H9 (cell line): Measurements from ENCODE around the gene MPG. TPM values are rescaled to one million over a fixed set of nuclear protein-coding genes. Genes with fewer than 3 reads are reported as not detected.
A peak's percentile ranks its signal among the peaks of the same experiment; 100 is the strongest.

Experiments used
- DNase-seq: peaks from one replicate; pipeline ENCODE4 v3.0.0-alpha.2; 2017
- H2AFZ ChIP-seq: one replicate; pipeline ENCODE4 v1.6.1; 2013; ENCODE audit warnings: mild to moderate bottlenecking, low read length, control low read depth, moderate library complexity
- H2AK5ac ChIP-seq: 2 replicates; pipeline ENCODE4 v1.6.1; 2013; ENCODE audit warnings: low read length, control low read depth, mixed read lengths; ENCODE audit not compliant: insufficient read length
- H2BK120ac ChIP-seq: one replicate; pipeline ENCODE4 v1.6.1; 2013; ENCODE audit warnings: low read depth, mild to moderate bottlenecking, low read length, control low read depth, inconsistent platforms; ENCODE audit not compliant: poor library complexity, severe bottlenecking
- H2BK12ac ChIP-seq: 2 replicates; pipeline ENCODE4 v1.6.1; 2013; ENCODE audit warnings: low read length, control low read depth, mixed read lengths, low read depth; ENCODE audit not compliant: insufficient read length
- H2BK15ac ChIP-seq: 2 replicates; pipeline ENCODE4 v1.6.1; 2013; ENCODE audit warnings: low read depth, low read length, control low read depth
- H2BK20ac ChIP-seq: one replicate; pipeline ENCODE4 v1.6.1; 2013; ENCODE audit warnings: low read depth, mild to moderate bottlenecking, low read length, control low read depth, inconsistent platforms; ENCODE audit not compliant: poor library complexity, severe bottlenecking
- H2BK5ac ChIP-seq: 2 replicates; pipeline ENCODE4 v1.6.1; 2013; ENCODE audit warnings: low read length, control low read depth, mixed read lengths; ENCODE audit not compliant: insufficient read length
- H3K14ac ChIP-seq: 2 replicates; pipeline ENCODE4 v1.6.1; 2013; ENCODE audit warnings: low read length, control low read depth; ENCODE audit not compliant: insufficient read depth
- H3K18ac ChIP-seq: 2 replicates; pipeline ENCODE4 v1.6.1; 2013; ENCODE audit warnings: low read depth, mild to moderate bottlenecking, mixed read lengths, low read length, control low read depth; ENCODE audit not compliant: insufficient read length
- H3K23ac ChIP-seq: 2 replicates; pipeline ENCODE4 v1.6.1; 2013; ENCODE audit warnings: low read length, control low read depth, mixed read lengths, low read depth; ENCODE audit not compliant: insufficient read length
- H3K23me2 ChIP-seq: 2 replicates; pipeline ENCODE4 v1.6.1; 2013; ENCODE audit warnings: low read depth, mild to moderate bottlenecking, mixed read lengths, low read length, control low read depth; ENCODE audit not compliant: insufficient read length, poor library complexity, severe bottlenecking
- H3K27ac ChIP-seq: 2 replicates; pipeline ENCODE4 v1.5.1; 2013; ENCODE audit warnings: low read length, control low read depth, mixed read lengths, low read depth; ENCODE audit not compliant: insufficient read length
- H3K27me3 ChIP-seq: 2 replicates; pipeline ENCODE4 v1.6.1; 2013; ENCODE audit warnings: low read length, control low read depth, inconsistent platforms; ENCODE audit not compliant: insufficient read depth
- H3K4ac ChIP-seq: 2 replicates; pipeline ENCODE4 v1.6.1; 2013; ENCODE audit warnings: low read depth, mild to moderate bottlenecking, control low read depth, inconsistent platforms, low read length, moderate library complexity
- H3K4me1 ChIP-seq: 2 replicates; pipeline ENCODE4 v1.6.1; 2013; ENCODE audit warnings: low read length, control low read depth, inconsistent platforms; ENCODE audit not compliant: insufficient read depth
- H3K4me2 ChIP-seq: 2 replicates; pipeline ENCODE4 v1.6.1; 2013; ENCODE audit warnings: low read length, control low read depth, mixed read lengths; ENCODE audit not compliant: insufficient read length, insufficient read depth
- H3K56ac ChIP-seq: 2 replicates; pipeline ENCODE4 v1.6.1; 2013; ENCODE audit warnings: low read depth, mild to moderate bottlenecking, mixed read lengths, low read length, control low read depth; ENCODE audit not compliant: insufficient read length
- H3K79me1 ChIP-seq: 2 replicates; pipeline ENCODE4 v1.6.1; 2013; ENCODE audit warnings: low read depth, mild to moderate bottlenecking, moderate library complexity, low read length, control low read depth, inconsistent platforms; ENCODE audit not compliant: insufficient read depth, poor library complexity, severe bottlenecking
- H3K79me2 ChIP-seq: 2 replicates; pipeline ENCODE4 v1.6.1; 2013; ENCODE audit warnings: low read length, control low read depth, inconsistent platforms; ENCODE audit not compliant: insufficient read depth
- H3K9ac ChIP-seq: 2 replicates; pipeline ENCODE4 v1.6.1; 2013; ENCODE audit warnings: low read length, control low read depth, mixed read lengths; ENCODE audit not compliant: insufficient read length; ENCODE audit errors: extremely low read depth
- H3K9me3 ChIP-seq: one replicate; pipeline ENCODE4 v1.6.1; 2013; ENCODE audit warnings: low read depth, low read length, inconsistent platforms; ENCODE audit not compliant: control insufficient read depth
- H3T11ph ChIP-seq: one replicate; pipeline ENCODE4 v1.6.1; 2013; ENCODE audit warnings: mild to moderate bottlenecking, low read length, control low read depth, inconsistent platforms
- H4K20me1 ChIP-seq: one replicate; pipeline ENCODE4 v1.6.1; 2013; ENCODE audit not compliant: control insufficient read depth, insufficient read length, insufficient read depth
- H4K5ac ChIP-seq: 2 replicates; pipeline ENCODE4 v1.6.1; 2013; ENCODE audit warnings: low read depth, mild to moderate bottlenecking, mixed read lengths, low read length, control low read depth; ENCODE audit not compliant: insufficient read length
- H4K8ac ChIP-seq: replicated peaks from 2 replicates; pipeline ENCODE4 v1.6.1; 2013; ENCODE audit warnings: low read length, control low read depth, mixed read lengths, low read depth; ENCODE audit not compliant: insufficient read length
- H4K91ac ChIP-seq: 2 replicates; pipeline ENCODE4 v1.6.1; 2013; ENCODE audit warnings: low read depth, mild to moderate bottlenecking, moderate library complexity, mixed read lengths, low read length, control low read depth; ENCODE audit not compliant: insufficient read length
- H3K27ac Mint-ChIP-seq, 3 experiments: 2 replicates in 2 of 3; 3 replicates in 1 of 3; pipeline ENCODE4 v1.8.0; 2020 to 2021; ENCODE audit warnings: mixed read lengths in 3 of 3, mild to moderate bottlenecking in 1 of 3, moderate library complexity in 1 of 3
- H3K27me3 Mint-ChIP-seq: 2 replicates; pipeline ENCODE4 v1.8.0; 2021; ENCODE audit warnings: low read depth, mild to moderate bottlenecking, moderate library complexity, mixed read lengths
- H3K36me3 Mint-ChIP-seq, 3 experiments: 2 replicates in 2 of 3; 3 replicates in 1 of 3; pipeline ENCODE4 v1.8.0; 2020 to 2021; ENCODE audit warnings: low read depth in 3 of 3, mixed read lengths in 3 of 3; ENCODE audit not compliant: insufficient read depth in 1 of 3
- H3K4me1 Mint-ChIP-seq, 2 experiments: 2 replicates each; pipeline ENCODE4 v1.8.0; 2020; ENCODE audit warnings: mixed read lengths in 2 of 2
- H3K4me3 Mint-ChIP-seq, 2 experiments: 2 replicates in 1 of 2; 3 replicates in 1 of 2; pipeline ENCODE4 v1.8.0; 2020 to 2021; ENCODE audit warnings: mild to moderate bottlenecking in 2 of 2, mixed read lengths in 2 of 2, moderate library complexity in 1 of 2
- H3K9me3 Mint-ChIP-seq, 2 experiments: 2 replicates in 1 of 2; 3 replicates in 1 of 2; pipeline ENCODE4 v1.8.0; 2020; ENCODE audit warnings: mild to moderate bottlenecking in 2 of 2, mixed read lengths in 2 of 2, moderate library complexity in 1 of 2
- CTCF ChIP-seq: fragments of 200-600 bp; sonication (generic); conservative IDR thresholded peaks from 3 replicates; pipeline ENCODE4 v1.8.0; 2021; ENCODE audit warnings: antibody characterized with exemption, mild to moderate bottlenecking
- WGBS: extraction: QIAGEN DNeasy Blood & Tissue Kit; methylation state at CpG from one replicate; pipeline ENCODE4 v1.1.7; 2013; ENCODE audit warnings: missing lambda C conversion rate, low lambda C conversion rate, mixed read lengths; ENCODE audit not compliant: insufficient read length; ENCODE audit errors: extremely low coverage; 5-methylcytosine and 5-hydroxymethylcytosine counted together
- total RNA-seq: library from RNA; stranded (reverse); gene quantifications from 2 replicates; pipeline ENCODE4 v1.2.1, GENCODE V29; 2021

MPG gene
- total RNA-seq, 1 experiment from 2014 or later, result 39.1 TPM

GRCh38 chr16:64914-65255, 13.1 kb upstream of the MPG start:
- Histone ChIP-seq H3K27ac (no peak overlapping the region), H3K4ac (no peak overlapping the region), H3K23ac (no peak overlapping the region), H4K5ac (no peak overlapping the region), H2BK120ac (no peak overlapping the region), H2AK5ac (no peak overlapping the region), H3K56ac (no peak overlapping the region), H2BK5ac (no peak overlapping the region), H3K23me2 (no peaks in the 10 kb centered on the region), H4K91ac (no peak overlapping the region), H2BK15ac (no peak overlapping the region), H3K9me3 (no peaks in the 10 kb centered on the region), H3K4me2 (no peak overlapping the region), H3K9ac (no peak overlapping the region), H2BK20ac (no peak overlapping the region), H4K20me1 (no peaks in the 10 kb centered on the region), H3K14ac (no peak overlapping the region), H3K4me1 (no peaks in the 10 kb centered on the region), H2BK12ac (no peak overlapping the region), H3K18ac (no peak overlapping the region), H3K79me2 (no peaks in the 10 kb centered on the region), H4K8ac (no peak overlapping the region), H3K27me3 (no peaks in the 10 kb centered on the region), H3T11ph (no peak overlapping the region), H3K79me1 (no peaks in the 10 kb centered on the region), H2AFZ (no peak overlapping the region)
- Mint-ChIP-seq H3K27ac (0 out of 7 replicates have a peak overlapping the region, but pooled peaks of 1 of the 3 experiments have one; percentile 23), H3K9me3 (no peaks in the 10 kb centered on the region), H3K4me3 (no peak overlapping the region), H3K36me3 (peaks cover 9 to 25% (median 21%) of the 10 kb centered on the region in 3 experiments; a peak in 6 of 7 replicates), H3K27me3 (no peaks in the 10 kb centered on the region), H3K4me1 (peaks cover 13 to 22% of the 10 kb centered on the region in 2 experiments)
- no peak for TF ChIP-seq CTCF
- DNase-seq, result no peak
- no CpG with 5 or more reads among the region's 9 CpGs for WGBS
